ENCODE results near the gene BFSP2.

BFSP2 gene

GRCh38 chr3:133376810-133377209 is 23.0 kb upstream of the BFSP2 start:
- no peak overlapping the region for H3K27ac ChIP-seq (ENCODE audit: low read length)
- H3K9me3 ChIP-seq (ENCODE audit: insufficient read depth, low read length), result no peaks in the 10 kb centered on the region
- no peak overlapping the region for H3K4me2 ChIP-seq (ENCODE audit: low read length)
- H3K79me2 ChIP-seq (ENCODE audit: low read length), result no peaks in the 10 kb centered on the region
- H4K20me1 ChIP-seq (ENCODE audit: insufficient read depth, low read length), result no peaks in the 10 kb centered on the region
- H2AFZ ChIP-seq (ENCODE audit: low read depth, low read length), result peak overlapping the region; percentile 78
- H3K4me3 ChIP-seq (ENCODE audit: low read length), result no peak overlapping the region
- H3K9ac ChIP-seq (ENCODE audit: low read length), result no peak overlapping the region
- TF ChIP-seq EZH2phosphoT487 (IDR thresholded peaks at IDR 0.05; ENCODE audit: low read depth), result no peak
- TF ChIP-seq CTCF (IDR thresholded peaks at IDR 0.05; ENCODE audit: low read depth, low read length), result peak; percentile 67
- H3K27me3 ChIP-seq (ENCODE audit: low read depth, low read length), result peaks cover 10% of the 10 kb centered on the region
- H3K4me1 ChIP-seq (ENCODE audit: low read length), result no peaks in the 10 kb centered on the region
- H3K36me3 ChIP-seq (replicated peaks; ENCODE audit: low read depth, low read length), result no peaks in the 10 kb centered on the region

- Histone ChIP-seq H3K27ac (ENCODE audit: low read length) (no peak overlapping the region), H3K27me3 (ENCODE audit: low read depth, low read length) (peaks cover 15% of the 10 kb centered on the region), H3K79me2 (ENCODE audit: low read length) (no peaks in the 10 kb centered on the region), H3K4me2 (ENCODE audit: low read length) (no peak overlapping the region), H3K36me3 (replicated peaks; ENCODE audit: low read depth, low read length) (no peaks in the 10 kb centered on the region), H3K4me3 (ENCODE audit: low read length) (no peak overlapping the region), H3K4me1 (ENCODE audit: low read length) (no peaks in the 10 kb centered on the region), H4K20me1 (ENCODE audit: insufficient read depth, low read length) (no peaks in the 10 kb centered on the region), H2AFZ (ENCODE audit: low read depth, low read length) (no peak overlapping the region), H3K9ac (ENCODE audit: low read length) (no peak overlapping the region), H3K9me3 (ENCODE audit: insufficient read depth, low read length) (no peaks in the 10 kb centered on the region)
- TF ChIP-seq CTCF (IDR thresholded peaks at IDR 0.05; ENCODE audit: low read depth, low read length) (peak; percentile 53), EZH2phosphoT487 (IDR thresholded peaks at IDR 0.05; ENCODE audit: low read depth) (no peak)
Measured at GRCh38 chr3:133377396-133377795, 22.5 kb upstream of the BFSP2 start.

GRCh38 chr3:133379926-133380325 is 19.9 kb upstream of the BFSP2 start:
- peaks cover 15% of the 10 kb centered on the region; the same call in 1 of the 2 replicates for H3K27me3 ChIP-seq (ENCODE audit: low read depth, low read length)
- H3K4me1 ChIP-seq (ENCODE audit: low read length), result peaks cover 4% of the 10 kb centered on the region
- H3K79me2 ChIP-seq (ENCODE audit: low read length), result no peaks in the 10 kb centered on the region
- H4K20me1 ChIP-seq (ENCODE audit: insufficient read depth, low read length), result no peaks in the 10 kb centered on the region
- no peak for TF ChIP-seq CTCF (IDR thresholded peaks at IDR 0.05; ENCODE audit: low read depth, low read length)
- TF ChIP-seq EZH2phosphoT487 (IDR thresholded peaks at IDR 0.05; ENCODE audit: low read depth), result no peak
- H3K9me3 ChIP-seq (ENCODE audit: insufficient read depth, low read length), result no peaks in the 10 kb centered on the region
- H3K9ac ChIP-seq (ENCODE audit: low read length), result no peak overlapping the region
- H2AFZ ChIP-seq (ENCODE audit: low read depth, low read length), result no peak overlapping the region
- no peak overlapping the region for H3K27ac ChIP-seq (ENCODE audit: low read length)
- no peaks in the 10 kb centered on the region for H3K36me3 ChIP-seq (replicated peaks; ENCODE audit: low read depth, low read length)
- no peak overlapping the region for H3K4me3 ChIP-seq (ENCODE audit: low read length)
- H3K4me2 ChIP-seq (ENCODE audit: low read length), result no peak overlapping the region

- Histone ChIP-seq H3K27ac (ENCODE audit: low read length) (no peak overlapping the region), H2AFZ (ENCODE audit: low read depth, low read length) (no peak overlapping the region), H3K9ac (ENCODE audit: low read length) (no peak overlapping the region), H3K36me3 (replicated peaks; ENCODE audit: low read depth, low read length) (no peaks in the 10 kb centered on the region), H4K20me1 (ENCODE audit: insufficient read depth, low read length) (no peaks in the 10 kb centered on the region), H3K27me3 (ENCODE audit: low read depth, low read length) (peaks cover 11% of the 10 kb centered on the region; the same call in 1 of the 2 replicates), H3K9me3 (ENCODE audit: insufficient read depth, low read length) (no peaks in the 10 kb centered on the region), H3K4me2 (ENCODE audit: low read length) (no peak overlapping the region), H3K79me2 (ENCODE audit: low read length) (no peaks in the 10 kb centered on the region), H3K4me1 (ENCODE audit: low read length) (peaks cover 4% of the 10 kb centered on the region), H3K4me3 (ENCODE audit: low read length) (no peak overlapping the region)
- TF ChIP-seq CTCF (IDR thresholded peaks at IDR 0.05; ENCODE audit: low read depth, low read length) (no peak), EZH2phosphoT487 (IDR thresholded peaks at IDR 0.05; ENCODE audit: low read depth) (no peak)
Measured at GRCh38 chr3:133380481-133381225, 19.2 kb upstream of the BFSP2 start.

All from OCI-LY3 (cell line).